Hepatocyte (in vitro differentiated cells): ENCODE data around the gene MYH11. TPM values are rescaled to one million over a fixed set of nuclear protein-coding genes. Genes with fewer than 3 reads are reported as not detected.
A peak's percentile ranks its signal among the peaks of the same experiment; 100 is the strongest.
"Not testable (repeated sequence)": the region's sequence is repeated elsewhere in the genome, so short reads cannot be mapped to it uniquely, and the experiment has no call there.

ENCODE experiments used
- DNase-seq: peaks from one replicate; pipeline ENCODE4 v3.0.0-alpha.2; 2016; ENCODE audit warnings: low spot score
- H2AFZ ChIP-seq: fragments of 200-600 bp; sonication (generic); 2 replicates; pipeline ENCODE4 v1.6.0; 2016; ENCODE audit warnings: antibody characterized with exemption, mild to moderate bottlenecking
- H3K27ac ChIP-seq: fragments of 200-600 bp; sonication (generic); 2 replicates; pipeline ENCODE4 v1.5.1; 2016; ENCODE audit warnings: mild to moderate bottlenecking
- H3K27me3 ChIP-seq: fragments of 200-600 bp; sonication (generic); 2 replicates; pipeline ENCODE4 v1.6.1; 2016
- H3K36me3 ChIP-seq: fragments of 200-600 bp; sonication (generic); replicated peaks from 2 replicates; pipeline ENCODE4 v1.5.1; 2016; ENCODE audit warnings: low read depth; ENCODE audit not compliant: insufficient read depth
- H3K4me1 ChIP-seq: fragments of 200-600 bp; sonication (generic); 2 replicates; pipeline ENCODE4 v1.5.1; 2016; ENCODE audit warnings: mild to moderate bottlenecking, moderate library complexity; ENCODE audit not compliant: insufficient read depth
- H3K4me2 ChIP-seq: fragments of 200-600 bp; sonication (generic); 2 replicates; pipeline ENCODE4 v1.6.0; 2016
- H3K4me3 ChIP-seq: fragments of 200-600 bp; sonication (generic); 2 replicates; pipeline ENCODE4 v1.5.1; 2016; ENCODE audit warnings: mild to moderate bottlenecking
- H3K79me2 ChIP-seq: fragments of 200-600 bp; sonication (generic); 2 replicates; pipeline ENCODE4 v1.6.0; 2017; ENCODE audit warnings: mild to moderate bottlenecking
- H3K9me2 ChIP-seq: fragments of 200-600 bp; sonication (generic); replicated peaks from 2 replicates; pipeline ENCODE4 v1.6.0; 2017; ENCODE audit warnings: mild to moderate bottlenecking; ENCODE audit not compliant: insufficient read depth
- H3K9me3 ChIP-seq: fragments of 200-600 bp; sonication (generic); 2 replicates; pipeline ENCODE4 v1.5.1; 2016; ENCODE audit warnings: low read depth, mild to moderate bottlenecking
- H4K20me1 ChIP-seq: fragments of 200-600 bp; sonication (generic); 2 replicates; pipeline ENCODE4 v1.6.0; 2016; ENCODE audit warnings: mild to moderate bottlenecking; ENCODE audit not compliant: insufficient read depth, poor library complexity, severe bottlenecking
- EZH2 ChIP-seq: fragments of 200-600 bp; sonication (generic); IDR thresholded peaks from 2 replicates; pipeline ENCODE4 v1.6.1; 2016; ENCODE audit warnings: antibody characterized with exemption, mild to moderate bottlenecking, borderline replicate concordance
- EZH2phosphoT487 ChIP-seq: fragments of 200-600 bp; sonication (generic); IDR thresholded peaks from one replicate; pipeline ENCODE4 v1.6.1; 2018; ENCODE audit warnings: antibody characterized with exemption, mild to moderate bottlenecking, low read depth, moderate library complexity; ENCODE audit not compliant: unreplicated experiment, severe bottlenecking
- WGBS: methylation state at CpG from one replicate; pipeline ENCODE4 v1.1.6; 2016; ENCODE audit warnings: low lambda C conversion rate; ENCODE audit errors: missing lambda C conversion rate; 5-methylcytosine and 5-hydroxymethylcytosine counted together
- polyA plus RNA-seq: library from polyadenylated mRNA; unstranded; fragments of >200 nt; fragmentation: Nextera tagmentation; extraction: Ambion mirVana; gene quantifications from 2 replicates; pipeline ENCODE4 v1.2.1, GENCODE V29; 2016
- total RNA-seq: library from RNA; depleted of rRNA; stranded (reverse); fragments of >200 nt; gene quantifications from 2 replicates; pipeline ENCODE4 v1.2.3, GENCODE V29; 2014
- TF ChIP-seq, protein P1 (sequence below): fragments of 200-600 bp; sonication (generic); IDR thresholded peaks from 2 replicates; pipeline ENCODE4 v1.5.1; 2016; ENCODE audit warnings: antibody characterized with exemption, mild to moderate bottlenecking; ENCODE audit not compliant: poor library complexity

The MYH11 gene
- total and polyA plus RNA-seq, 2 experiments from 2014 or later, result 0.59 to 5.9 TPM

DNA sequence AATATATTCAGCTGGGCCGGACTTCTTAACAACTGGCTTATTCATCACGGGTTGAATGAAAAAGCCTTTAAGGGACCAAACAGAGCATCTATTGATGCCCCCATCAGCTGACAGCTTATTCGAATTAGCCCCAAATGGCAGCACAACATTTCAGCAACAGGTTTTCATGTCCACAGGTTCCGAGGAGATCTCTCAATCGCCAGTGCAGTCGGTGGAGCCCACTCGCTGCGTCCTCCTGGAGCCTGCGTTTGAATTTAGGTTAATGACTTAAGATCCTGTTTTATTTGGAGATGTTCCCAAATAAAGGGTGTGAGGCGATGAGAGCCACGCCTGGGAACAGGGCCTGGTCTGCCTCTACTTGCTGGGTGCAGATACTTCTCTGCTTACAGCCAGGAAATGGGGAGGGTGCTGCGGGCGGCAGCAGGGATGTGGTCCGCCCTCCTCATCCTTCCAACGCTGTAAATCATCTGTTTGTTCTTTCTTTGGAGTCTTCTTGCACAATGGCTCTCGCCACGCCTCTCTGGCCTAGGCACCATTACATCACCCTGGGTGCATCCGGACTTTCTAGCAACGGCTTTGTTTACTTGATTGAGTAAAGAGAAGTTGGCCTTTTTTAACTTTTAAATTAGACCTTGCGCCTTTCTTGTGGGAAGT lies 184.2 kb downstream of the MYH11 start:
- H4K20me1 ChIP-seq, result no peaks in the 10 kb centered on the region
- no peaks in the 10 kb centered on the region for H3K36me3 ChIP-seq
- no peaks in the 10 kb centered on the region for H3K79me2 ChIP-seq
- H3K4me1 ChIP-seq, result peaks cover 3% of the 10 kb centered on the region
- 65% methylated on average over 20 of the region's 20 CpGs for WGBS
- no peak overlapping the region for H3K4me2 ChIP-seq
- DNase-seq, result peak; percentile 74
- no peak for TF ChIP-seq EZH2
- TF ChIP-seq, protein P1, sequence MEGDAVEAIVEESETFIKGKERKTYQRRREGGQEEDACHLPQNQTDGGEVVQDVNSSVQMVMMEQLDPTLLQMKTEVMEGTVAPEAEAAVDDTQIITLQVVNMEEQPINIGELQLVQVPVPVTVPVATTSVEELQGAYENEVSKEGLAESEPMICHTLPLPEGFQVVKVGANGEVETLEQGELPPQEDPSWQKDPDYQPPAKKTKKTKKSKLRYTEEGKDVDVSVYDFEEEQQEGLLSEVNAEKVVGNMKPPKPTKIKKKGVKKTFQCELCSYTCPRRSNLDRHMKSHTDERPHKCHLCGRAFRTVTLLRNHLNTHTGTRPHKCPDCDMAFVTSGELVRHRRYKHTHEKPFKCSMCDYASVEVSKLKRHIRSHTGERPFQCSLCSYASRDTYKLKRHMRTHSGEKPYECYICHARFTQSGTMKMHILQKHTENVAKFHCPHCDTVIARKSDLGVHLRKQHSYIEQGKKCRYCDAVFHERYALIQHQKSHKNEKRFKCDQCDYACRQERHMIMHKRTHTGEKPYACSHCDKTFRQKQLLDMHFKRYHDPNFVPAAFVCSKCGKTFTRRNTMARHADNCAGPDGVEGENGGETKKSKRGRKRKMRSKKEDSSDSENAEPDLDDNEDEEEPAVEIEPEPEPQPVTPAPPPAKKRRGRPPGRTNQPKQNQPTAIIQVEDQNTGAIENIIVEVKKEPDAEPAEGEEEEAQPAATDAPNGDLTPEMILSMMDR, result no peak
- TF ChIP-seq EZH2phosphoT487, result no peak
- no peaks in the 10 kb centered on the region for H3K27me3 ChIP-seq
- no peaks in the 10 kb centered on the region for H3K9me2 ChIP-seq
- no peak overlapping the region for H2AFZ ChIP-seq
- H3K27ac ChIP-seq, result peak overlapping the region; percentile 68
- H3K4me3 ChIP-seq, result no peak overlapping the region
- no peaks in the 10 kb centered on the region for H3K9me3 ChIP-seq

DNA sequence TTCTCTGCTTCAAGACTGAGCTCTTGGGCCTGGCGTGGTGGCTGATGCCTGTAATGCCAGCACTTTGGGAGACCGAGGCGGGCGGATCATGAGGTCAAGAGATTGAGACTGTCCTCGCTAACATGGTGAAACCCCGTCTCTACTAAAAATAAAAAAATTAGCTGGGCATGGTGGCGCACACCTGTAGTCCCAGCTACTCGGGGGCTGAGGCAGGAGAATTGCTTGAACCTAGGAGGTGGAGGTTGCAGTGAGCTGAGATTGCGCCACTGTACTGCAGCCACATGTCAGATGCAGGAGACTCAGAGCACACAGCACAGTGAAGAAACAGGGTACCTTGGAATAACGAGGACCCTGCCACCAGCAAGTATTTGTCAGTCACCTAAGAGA lies 184.7 kb downstream of the MYH11 start:
- peak overlapping the region; percentile 50 for H3K27ac ChIP-seq
- H3K9me2 ChIP-seq, H3K27me3 ChIP-seq, H3K9me3 ChIP-seq, H3K36me3 ChIP-seq, DNase-seq, H2AFZ ChIP-seq, H3K4me1 ChIP-seq, H4K20me1 ChIP-seq, H3K4me2 ChIP-seq, H3K79me2 ChIP-seq, H3K4me3 ChIP-seq: not testable (repeated sequence)
- WGBS, result over 99% methylated on average over 10 of the region's 10 CpGs

DNA sequence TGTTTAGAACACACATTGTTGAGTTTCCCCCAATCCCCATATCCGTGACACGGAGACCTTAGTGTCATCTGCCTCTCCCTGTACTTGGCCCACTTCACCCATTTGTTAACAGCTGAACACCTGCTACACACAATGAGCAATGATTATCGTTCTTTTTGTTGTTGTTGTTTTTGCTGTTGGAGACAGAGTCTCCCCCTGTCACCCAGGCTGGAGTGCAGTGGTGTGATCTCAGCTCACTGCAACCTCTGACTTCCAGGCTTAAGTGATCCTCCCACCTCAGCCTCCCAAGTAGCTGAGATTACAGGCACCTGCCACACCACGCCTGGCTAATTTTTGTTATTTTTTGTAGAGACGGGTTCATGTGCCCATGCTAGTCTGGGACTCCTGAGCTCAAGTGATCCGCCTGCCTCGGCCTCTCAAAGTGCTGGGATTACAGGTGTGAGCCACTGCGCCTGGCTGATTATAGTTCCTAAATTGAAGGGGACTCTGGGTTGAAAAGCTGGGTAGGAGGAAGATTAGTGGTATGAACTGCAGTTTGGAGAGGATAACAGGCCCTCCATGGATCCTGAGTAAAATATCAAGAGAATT lies 185.2 kb downstream of the MYH11 start:
- WGBS, result 98% methylated on average over 8 of the region's 8 CpGs

More for the DNA sequence above, 185.2 kb downstream of the MYH11 start:
- H2AFZ ChIP-seq, result no peak overlapping the region
- peaks cover 3% of the 10 kb centered on the region for H3K4me1 ChIP-seq
- H3K79me2 ChIP-seq, result no peaks in the 10 kb centered on the region
- no peaks in the 10 kb centered on the region for H3K9me2 ChIP-seq
- no peak for DNase-seq
- H3K9me3 ChIP-seq, result no peaks in the 10 kb centered on the region
- no peak overlapping the region for H3K4me2 ChIP-seq
- no peaks in the 10 kb centered on the region for H3K27me3 ChIP-seq
- H3K36me3 ChIP-seq, result no peaks in the 10 kb centered on the region
- no peaks in the 10 kb centered on the region for H4K20me1 ChIP-seq
- H3K4me3 ChIP-seq, result no peak overlapping the region
- no peak overlapping the region for H3K27ac ChIP-seq
- no peak for TF ChIP-seq EZH2phosphoT487
- TF ChIP-seq, protein P1, result no peak
- TF ChIP-seq EZH2, result no peak
